AG09309 (cell line): Measurements from ENCODE around the gene TRAM2.

Source experiments
- DNase-seq: peaks from one replicate; pipeline ENCODE4 v3.0.0-alpha.2; 2010; ENCODE audit warnings: low read depth
- H3K4me3 ChIP-seq: 2 replicates; pipeline ENCODE4 v1.5.1; 2011; ENCODE audit warnings: mild to moderate bottlenecking, low read depth, low read length, moderate library complexity; ENCODE audit not compliant: control insufficient read depth
- CTCF ChIP-seq: IDR thresholded peaks from 2 replicates; pipeline ENCODE4 v1.5.1; 2011; ENCODE audit warnings: mild to moderate bottlenecking, low read depth, low read length, inconsistent platforms; ENCODE audit not compliant: insufficient read depth, control insufficient read depth; ENCODE audit errors: missing control alignments

Gene TRAM2

GRCh38 chr6:52495922-52496321, 80.9 kb downstream of the TRAM2 start:
- no peak overlapping the region for H3K4me3 ChIP-seq
- no peak for TF ChIP-seq CTCF
- DNase-seq, result no peak

- no peak for TF ChIP-seq CTCF
- DNase-seq, result no peak
- H3K4me3 ChIP-seq, result no peak overlapping the region
These were observed 82.4 kb downstream of the TRAM2 start for GRCh38 chr6:52494298-52495072.

- DNase-seq, result no peak
- no peak for TF ChIP-seq CTCF
- no peak overlapping the region for H3K4me3 ChIP-seq
These were observed 83.2 kb downstream of the TRAM2 start for GRCh38 chr6:52493669-52494068.

GRCh38 chr6:52491203-52492069, 85.4 kb downstream of the TRAM2 start:
- TF ChIP-seq CTCF, result no peak
- no peak for DNase-seq
- no peak overlapping the region for H3K4me3 ChIP-seq

- no peak overlapping the region for H3K4me3 ChIP-seq
- TF ChIP-seq CTCF, result no peak
- no peak for DNase-seq
These were observed 87.0 kb downstream of the TRAM2 start for GRCh38 chr6:52489881-52490280.

- TF ChIP-seq CTCF, result no peak
- H3K4me3 ChIP-seq, result no peak overlapping the region
- no peak for DNase-seq
These were observed 93.2 kb downstream of the TRAM2 start for GRCh38 chr6:52483671-52484003.
